Smooth muscle cell (in vitro differentiated cells): ENCODE results near the gene IGSF5. TPM values are rescaled to one million over a fixed set of nuclear protein-coding genes. Genes with fewer than 3 reads are reported as not detected.
A peak's percentile ranks its signal among the peaks of the same experiment; 100 is the strongest.

ENCODE experiments used
- DNase-seq: peaks from one replicate; lab custom pipeline; 2025; ENCODE audit not compliant: unreplicated experiment; lab: John Stamatoyannopoulos, UW
- H2AFZ ChIP-seq: fragments of 200-600 bp; sonication (generic); 2 replicates; pipeline ENCODE4 v1.6.0; 2016; ENCODE audit warnings: antibody characterized with exemption, low read depth, mild to moderate bottlenecking
- H3F3A ChIP-seq: fragments of 200-600 bp; sonication (generic); 2 replicates; pipeline ENCODE4 v1.6.0; 2017; ENCODE audit warnings: antibody characterized with exemption, low read depth
- H3K27ac ChIP-seq: fragments of 200-600 bp; sonication (generic); 2 replicates; pipeline ENCODE4 v1.5.1; 2016; ENCODE audit warnings: low read depth, mild to moderate bottlenecking
- H3K27me3 ChIP-seq: fragments of 200-600 bp; sonication (generic); 2 replicates; pipeline ENCODE4 v1.6.1; 2016; ENCODE audit warnings: low read depth, mild to moderate bottlenecking
- H3K36me3 ChIP-seq: fragments of 200-600 bp; sonication (generic); 2 replicates; pipeline ENCODE4 v1.5.1; 2016; ENCODE audit warnings: low read depth
- H3K4me1 ChIP-seq: fragments of 200-600 bp; sonication (generic); 2 replicates; pipeline ENCODE4 v1.5.1; 2016; ENCODE audit warnings: low read depth
- H3K4me2 ChIP-seq: fragments of 200-600 bp; sonication (generic); 2 replicates; pipeline ENCODE4 v1.6.0; 2016; ENCODE audit warnings: mild to moderate bottlenecking
- H3K4me3 ChIP-seq: fragments of 200-600 bp; sonication (generic); 2 replicates; pipeline ENCODE4 v1.5.1; 2016; ENCODE audit warnings: mild to moderate bottlenecking
- H3K79me2 ChIP-seq: fragments of 200-600 bp; sonication (generic); 2 replicates; pipeline ENCODE4 v1.6.0; 2016; ENCODE audit warnings: low read depth, mild to moderate bottlenecking
- H3K9ac ChIP-seq: fragments of 200-600 bp; sonication (generic); 2 replicates; pipeline ENCODE4 v1.6.0; 2016; ENCODE audit warnings: low read depth
- H3K9me3 ChIP-seq: fragments of 200-600 bp; sonication (generic); replicated peaks from 2 replicates; pipeline ENCODE4 v1.5.1; 2016; ENCODE audit warnings: low read depth
- H4K20me1 ChIP-seq: fragments of 200-600 bp; sonication (generic); 2 replicates; pipeline ENCODE4 v1.6.0; 2016; ENCODE audit warnings: low read depth
- CTCF ChIP-seq: fragments of 200-600 bp; sonication (generic); IDR thresholded peaks from 2 replicates; pipeline ENCODE4 v1.5.1; 2017; ENCODE audit warnings: borderline replicate concordance, mild to moderate bottlenecking, antibody characterized with exemption; ENCODE audit not compliant: insufficient read depth, poor library complexity, severe bottlenecking
- WGBS: methylation state at CpG from one replicate; pipeline ENCODE4 v1.1.7; 2016; ENCODE audit warnings: low lambda C conversion rate; 5-methylcytosine and 5-hydroxymethylcytosine counted together
- polyA plus RNA-seq: library from polyadenylated mRNA; unstranded; fragments of >200 nt; fragmentation: Nextera tagmentation; extraction: Ambion mirVana; gene quantifications from 2 replicates; pipeline ENCODE4 v1.2.1, GENCODE V29; 2016
- total RNA-seq: library from RNA; depleted of rRNA; stranded (reverse); fragments of >200 nt; gene quantifications from 2 replicates; pipeline ENCODE4 v1.2.3, GENCODE V29; 2014

The IGSF5 gene
- total and polyA plus RNA-seq, 2 experiments from 2014 or later: 0.30 to 0.63 TPM

- H4K20me1 ChIP-seq: no peaks in the 10 kb centered on the region
- no peak overlapping the region for H2AFZ ChIP-seq
- no peak overlapping the region for H3K9ac ChIP-seq
- no peak overlapping the region for H3K27ac ChIP-seq
- H3K9me3 ChIP-seq: no peaks in the 10 kb centered on the region
- H3F3A ChIP-seq: no peaks in the 10 kb centered on the region
- no peaks in the 10 kb centered on the region for H3K27me3 ChIP-seq
- WGBS: 95% methylated on average over 5 of the region's 5 CpGs
- TF ChIP-seq CTCF: no peak
- no peaks in the 10 kb centered on the region for H3K36me3 ChIP-seq
- H3K4me3 ChIP-seq: no peak overlapping the region
- no peak for DNase-seq
- H3K4me1 ChIP-seq: peaks cover 7% of the 10 kb centered on the region
- no peak overlapping the region for H3K4me2 ChIP-seq
- no peaks in the 10 kb centered on the region for H3K79me2 ChIP-seq
Observed at GRCh38 chr21:39843916-39844315, 98.9 kb downstream of the IGSF5 start.

- Histone ChIP-seq H4K20me1 (no peaks in the 10 kb centered on the region), H3K9ac (no peak overlapping the region)
Observed at GRCh38 chr21:39845571-39846130, 100.7 kb downstream of the IGSF5 start.

GRCh38 chr21:39847877-39848276, 102.9 kb downstream of the IGSF5 start:
- no peak overlapping the region for H2AFZ ChIP-seq
- no peak overlapping the region for H3K4me2 ChIP-seq
- H3K27ac ChIP-seq: no peak overlapping the region
- no peaks in the 10 kb centered on the region for H3K36me3 ChIP-seq
- DNase-seq: no peak
- no peak overlapping the region for H3K4me3 ChIP-seq
- TF ChIP-seq CTCF: no peak
- H3K4me1 ChIP-seq: peaks cover 7% of the 10 kb centered on the region
- H3K9me3 ChIP-seq: no peaks in the 10 kb centered on the region
- no peaks in the 10 kb centered on the region for H3K79me2 ChIP-seq
- H3K27me3 ChIP-seq: no peaks in the 10 kb centered on the region
- no peak overlapping the region for H3K9ac ChIP-seq
- no peaks in the 10 kb centered on the region for H4K20me1 ChIP-seq
- no peaks in the 10 kb centered on the region for H3F3A ChIP-seq
- WGBS: 94% methylated on average over 6 of the region's 6 CpGs

More at GRCh38 chr21:39845571-39846130, 100.7 kb downstream of the IGSF5 start:
- Histone ChIP-seq H3K4me2 (no peak overlapping the region), H3K4me1 (peaks cover 7% of the 10 kb centered on the region), H3K79me2 (no peaks in the 10 kb centered on the region), H3K36me3 (no peaks in the 10 kb centered on the region), H2AFZ (no peak overlapping the region), H3F3A (no peaks in the 10 kb centered on the region), H3K27ac (peak overlapping the region; percentile 32), H3K9me3 (no peaks in the 10 kb centered on the region), H3K4me3 (no peak overlapping the region), H3K27me3 (no peaks in the 10 kb centered on the region)
- TF ChIP-seq CTCF: no peak
- 60% methylated on average over 6 of the region's 6 CpGs for WGBS
- DNase-seq: no peak

- Histone ChIP-seq H3K9me3 (no peaks in the 10 kb centered on the region), H3K4me3 (no peak overlapping the region), H3K27ac (no peak overlapping the region), H4K20me1 (no peaks in the 10 kb centered on the region), H3K36me3 (no peaks in the 10 kb centered on the region), H3K27me3 (no peaks in the 10 kb centered on the region), H3K79me2 (no peaks in the 10 kb centered on the region), H3K4me1 (peaks cover 7% of the 10 kb centered on the region), H3F3A (no peaks in the 10 kb centered on the region), H3K9ac (no peak overlapping the region), H2AFZ (no peak overlapping the region), H3K4me2 (peak overlapping the region; percentile 11)
- no peak for TF ChIP-seq CTCF
- DNase-seq: no peak
- 62% methylated on average over 10 of the region's 10 CpGs for WGBS
Observed at GRCh38 chr21:39849014-39849655, 104.2 kb downstream of the IGSF5 start.
